HCT116 (cell line): ENCODE measurements around the gene CKM.

Source experiments
- EGR1 ChIP-seq: IDR thresholded peaks from 2 replicates; pipeline ENCODE4 v1.6.1; 2012; ENCODE audit warnings: low read depth
- EZH2phosphoT487 ChIP-seq: fragments of 200-600 bp; IDR thresholded peaks from 2 replicates; pipeline ENCODE4 v1.6.1; 2018; ENCODE audit warnings: antibody characterized with exemption, borderline replicate concordance
- POLR2A ChIP-seq: IDR thresholded peaks from 2 replicates; pipeline ENCODE4 v1.7.0; 2011; ENCODE audit warnings: borderline replicate concordance; ENCODE audit not compliant: insufficient read depth, insufficient read length; ENCODE audit errors: extremely low read depth
- YY1 ChIP-seq: IDR thresholded peaks from 2 replicates; pipeline ENCODE4 v1.6.1; 2011; ENCODE audit warnings: low read length, low read depth, moderate library complexity, mild to moderate bottlenecking; ENCODE audit not compliant: insufficient replicate concordance; ENCODE audit errors: extremely low read depth
- ZFX ChIP-seq: fragments of 450-650 bp; IDR thresholded peaks from 2 replicates; pipeline ENCODE4 v1.6.1; 2017
- ZNF274 ChIP-seq: fragments of 200-500 bp; sonication (Bioruptor generic); IDR thresholded peaks from 2 replicates; pipeline ENCODE4 v1.6.1; 2014; ENCODE audit warnings: mild to moderate bottlenecking, low read depth, low read length, inconsistent platforms
- TF ChIP-seq, protein P1 (sequence below), 3 experiments: fragments of 200-600 bp in 1 of 3; sonication (generic) in 1 of 3; IDR thresholded peaks in 2 of 3; conservative IDR thresholded peaks in 1 of 3; 2 replicates each; pipeline ENCODE4 v1.5.1; 2012 to 2017; ENCODE audit warnings: low read depth in 2 of 3, low read length in 2 of 3, antibody characterized with exemption in 1 of 3, borderline replicate concordance in 1 of 3, control low read depth in 1 of 3, mild to moderate bottlenecking in 1 of 3, mixed read lengths in 1 of 3, mixed run types in 1 of 3, moderate library complexity in 1 of 3; ENCODE audit not compliant: insufficient read depth in 1 of 3
- TF ChIP-seq, protein P2 (sequence below): IDR thresholded peaks from 2 replicates; pipeline ENCODE4 v1.6.1; 2011; ENCODE audit warnings: mild to moderate bottlenecking, low read length, moderate library complexity; ENCODE audit not compliant: insufficient replicate concordance; ENCODE audit errors: extremely low read depth

- TF ChIP-seq, protein P1, sequence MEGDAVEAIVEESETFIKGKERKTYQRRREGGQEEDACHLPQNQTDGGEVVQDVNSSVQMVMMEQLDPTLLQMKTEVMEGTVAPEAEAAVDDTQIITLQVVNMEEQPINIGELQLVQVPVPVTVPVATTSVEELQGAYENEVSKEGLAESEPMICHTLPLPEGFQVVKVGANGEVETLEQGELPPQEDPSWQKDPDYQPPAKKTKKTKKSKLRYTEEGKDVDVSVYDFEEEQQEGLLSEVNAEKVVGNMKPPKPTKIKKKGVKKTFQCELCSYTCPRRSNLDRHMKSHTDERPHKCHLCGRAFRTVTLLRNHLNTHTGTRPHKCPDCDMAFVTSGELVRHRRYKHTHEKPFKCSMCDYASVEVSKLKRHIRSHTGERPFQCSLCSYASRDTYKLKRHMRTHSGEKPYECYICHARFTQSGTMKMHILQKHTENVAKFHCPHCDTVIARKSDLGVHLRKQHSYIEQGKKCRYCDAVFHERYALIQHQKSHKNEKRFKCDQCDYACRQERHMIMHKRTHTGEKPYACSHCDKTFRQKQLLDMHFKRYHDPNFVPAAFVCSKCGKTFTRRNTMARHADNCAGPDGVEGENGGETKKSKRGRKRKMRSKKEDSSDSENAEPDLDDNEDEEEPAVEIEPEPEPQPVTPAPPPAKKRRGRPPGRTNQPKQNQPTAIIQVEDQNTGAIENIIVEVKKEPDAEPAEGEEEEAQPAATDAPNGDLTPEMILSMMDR (IDR thresholded peaks at IDR 0.05 in 2 of 3, conservative IDR thresholded peaks at IDR 0.05 in 1 of 3; ENCODE audit: borderline replicate concordance in 1 of 3, insufficient read depth in 1 of 3, low read depth in 2 of 3, low read length in 2 of 3) = no peak
- TF ChIP-seq ZNF274 (no peak), YY1 (no peak), EZH2phosphoT487 (no peak), POLR2A (no peak), EGR1 (no peak), ZFX (no peak)
- TF ChIP-seq, protein P2, sequence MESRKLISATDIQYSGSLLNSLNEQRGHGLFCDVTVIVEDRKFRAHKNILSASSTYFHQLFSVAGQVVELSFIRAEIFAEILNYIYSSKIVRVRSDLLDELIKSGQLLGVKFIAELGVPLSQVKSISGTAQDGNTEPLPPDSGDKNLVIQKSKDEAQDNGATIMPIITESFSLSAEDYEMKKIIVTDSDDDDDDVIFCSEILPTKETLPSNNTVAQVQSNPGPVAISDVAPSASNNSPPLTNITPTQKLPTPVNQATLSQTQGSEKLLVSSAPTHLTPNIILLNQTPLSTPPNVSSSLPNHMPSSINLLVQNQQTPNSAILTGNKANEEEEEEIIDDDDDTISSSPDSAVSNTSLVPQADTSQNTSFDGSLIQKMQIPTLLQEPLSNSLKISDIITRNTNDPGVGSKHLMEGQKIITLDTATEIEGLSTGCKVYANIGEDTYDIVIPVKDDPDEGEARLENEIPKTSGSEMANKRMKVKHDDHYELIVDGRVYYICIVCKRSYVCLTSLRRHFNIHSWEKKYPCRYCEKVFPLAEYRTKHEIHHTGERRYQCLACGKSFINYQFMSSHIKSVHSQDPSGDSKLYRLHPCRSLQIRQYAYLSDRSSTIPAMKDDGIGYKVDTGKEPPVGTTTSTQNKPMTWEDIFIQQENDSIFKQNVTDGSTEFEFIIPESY = no peak
Measured at GRCh38 chr19:45302416-45302815, 20.3 kb downstream of the CKM start.
